ENCODE results near the gene ZBTB16.

Gene ZBTB16

DNA sequence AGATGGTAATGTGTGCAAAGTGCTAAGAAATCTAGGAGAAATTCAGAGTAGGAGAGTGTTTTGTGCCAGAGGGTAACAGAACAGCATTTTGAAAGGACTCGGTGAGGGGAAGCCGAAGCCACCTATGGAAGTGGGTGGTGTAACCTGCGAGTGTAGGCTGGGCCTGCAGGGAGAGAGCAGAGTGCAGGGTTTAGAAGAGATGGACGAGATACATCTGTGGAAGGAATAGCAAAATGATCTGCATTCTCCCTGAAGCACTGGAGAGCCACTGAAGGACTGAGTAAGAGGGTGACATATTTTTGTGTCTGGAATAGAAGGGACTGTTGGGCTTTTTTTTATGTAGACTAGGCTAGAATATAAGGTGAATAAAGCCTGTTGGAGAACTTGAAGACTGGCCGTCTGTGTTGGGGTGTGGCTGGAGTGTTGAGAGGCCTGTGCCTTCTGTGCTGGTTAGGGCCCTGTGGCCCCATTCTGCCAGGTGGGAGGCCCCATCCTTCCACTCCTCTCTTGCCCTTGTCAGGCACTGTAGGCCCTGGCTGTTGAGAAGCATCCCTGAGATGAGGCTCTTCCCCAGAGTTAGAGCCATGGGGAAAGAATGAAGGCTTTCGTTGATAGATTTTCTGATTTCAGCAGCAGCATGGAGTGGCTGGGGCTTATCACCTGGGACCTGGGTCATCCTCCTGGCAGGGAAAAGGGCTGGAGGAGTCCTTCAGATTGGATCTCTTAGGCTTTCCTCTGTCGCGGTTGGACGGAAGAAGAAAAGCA, 102.2 kb downstream of the ZBTB16 start:
- peaks cover 2% of the 10 kb centered on the region; the same call in 1 of the 2 replicates for H3F3A ChIP-seq (ENCODE audit: insufficient read depth, low read length)
- H3K27ac ChIP-seq (ENCODE audit: low read length) = no peak overlapping the region
- no peaks in the 10 kb centered on the region for H3K36me3 ChIP-seq (replicated peaks; ENCODE audit: insufficient read depth, low read length)
- no peak overlapping the region for H3K9ac ChIP-seq (ENCODE audit: low read length)
- H3K4me2 ChIP-seq (ENCODE audit: low read depth, low read length) = no peak overlapping the region
- no peak for TF ChIP-seq EZH2 (optimal IDR thresholded peaks at IDR 0.05; ENCODE audit: low read depth, low read length)
- no peak for TF ChIP-seq EZH2phosphoT487 (IDR thresholded peaks at IDR 0.05; ENCODE audit: low read length)
- TF ChIP-seq, protein P1, sequence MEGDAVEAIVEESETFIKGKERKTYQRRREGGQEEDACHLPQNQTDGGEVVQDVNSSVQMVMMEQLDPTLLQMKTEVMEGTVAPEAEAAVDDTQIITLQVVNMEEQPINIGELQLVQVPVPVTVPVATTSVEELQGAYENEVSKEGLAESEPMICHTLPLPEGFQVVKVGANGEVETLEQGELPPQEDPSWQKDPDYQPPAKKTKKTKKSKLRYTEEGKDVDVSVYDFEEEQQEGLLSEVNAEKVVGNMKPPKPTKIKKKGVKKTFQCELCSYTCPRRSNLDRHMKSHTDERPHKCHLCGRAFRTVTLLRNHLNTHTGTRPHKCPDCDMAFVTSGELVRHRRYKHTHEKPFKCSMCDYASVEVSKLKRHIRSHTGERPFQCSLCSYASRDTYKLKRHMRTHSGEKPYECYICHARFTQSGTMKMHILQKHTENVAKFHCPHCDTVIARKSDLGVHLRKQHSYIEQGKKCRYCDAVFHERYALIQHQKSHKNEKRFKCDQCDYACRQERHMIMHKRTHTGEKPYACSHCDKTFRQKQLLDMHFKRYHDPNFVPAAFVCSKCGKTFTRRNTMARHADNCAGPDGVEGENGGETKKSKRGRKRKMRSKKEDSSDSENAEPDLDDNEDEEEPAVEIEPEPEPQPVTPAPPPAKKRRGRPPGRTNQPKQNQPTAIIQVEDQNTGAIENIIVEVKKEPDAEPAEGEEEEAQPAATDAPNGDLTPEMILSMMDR (IDR thresholded peaks at IDR 0.05; ENCODE audit: low read length) = no peak
- no peaks in the 10 kb centered on the region for H3K79me2 ChIP-seq (ENCODE audit: low read length)
- H3K9me3 ChIP-seq (replicated peaks; ENCODE audit: insufficient read depth, low read length) = no peaks in the 10 kb centered on the region
- no peaks in the 10 kb centered on the region for H4K20me1 ChIP-seq (ENCODE audit: insufficient read depth, low read length)
- H3K27me3 ChIP-seq (replicated peaks; ENCODE audit: insufficient read depth, low read length) = no peaks in the 10 kb centered on the region
- H3K4me1 ChIP-seq (ENCODE audit: low read length) = peaks cover 29% of the 10 kb centered on the region
- no peak overlapping the region for H3K4me3 ChIP-seq (ENCODE audit: low read length)
- no peak for DNase-seq
- H3K9me2 ChIP-seq (replicated peaks; ENCODE audit: insufficient read depth, low read length) = no peaks in the 10 kb centered on the region
- no peak overlapping the region for H2AFZ ChIP-seq (ENCODE audit: low read length)

DNA sequence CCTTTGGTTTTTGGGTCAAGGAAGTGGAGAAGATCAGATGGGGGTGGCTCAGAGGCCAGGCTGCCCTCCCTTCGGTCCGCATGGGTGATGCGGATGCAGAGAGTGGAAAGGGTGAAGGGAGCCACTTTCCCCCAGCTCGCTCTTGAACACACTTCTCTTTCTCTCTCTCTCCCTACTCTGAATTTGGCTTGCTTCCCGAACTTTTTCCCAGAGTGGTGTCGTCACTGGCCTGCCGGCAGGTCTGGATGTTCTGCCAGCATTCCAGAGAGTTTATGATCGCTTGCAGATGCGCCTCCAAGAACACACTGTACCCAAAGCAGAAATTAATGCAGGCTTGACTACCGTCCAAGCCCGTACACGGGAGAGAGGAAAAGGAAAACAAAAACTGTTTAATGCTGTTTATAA, 103.2 kb downstream of the ZBTB16 start:
- Histone ChIP-seq H3F3A (ENCODE audit: insufficient read depth, low read length) (peaks cover 8% of the 10 kb centered on the region; the same call in 1 of the 2 replicates), H3K36me3 (replicated peaks; ENCODE audit: insufficient read depth, low read length) (no peaks in the 10 kb centered on the region), H3K9ac (ENCODE audit: low read length) (no peak overlapping the region), H4K20me1 (ENCODE audit: insufficient read depth, low read length) (no peaks in the 10 kb centered on the region), H3K4me2 (ENCODE audit: low read depth, low read length) (no peak overlapping the region), H3K27me3 (replicated peaks; ENCODE audit: insufficient read depth, low read length) (no peaks in the 10 kb centered on the region), H3K4me3 (ENCODE audit: low read length) (no peak overlapping the region), H3K9me2 (replicated peaks; ENCODE audit: insufficient read depth, low read length) (no peaks in the 10 kb centered on the region), H3K4me1 (ENCODE audit: low read length) (peaks cover 34% of the 10 kb centered on the region), H2AFZ (ENCODE audit: low read length) (no peak overlapping the region), H3K27ac (ENCODE audit: low read length) (no peak overlapping the region), H3K79me2 (ENCODE audit: low read length) (no peaks in the 10 kb centered on the region), H3K9me3 (replicated peaks; ENCODE audit: insufficient read depth, low read length) (no peaks in the 10 kb centered on the region)
- DNase-seq = no peak
- no peak for TF ChIP-seq EZH2 (optimal IDR thresholded peaks at IDR 0.05; ENCODE audit: low read depth, low read length)
- TF ChIP-seq, protein P1 (IDR thresholded peaks at IDR 0.05; ENCODE audit: low read length) = no peak
- TF ChIP-seq EZH2phosphoT487 (IDR thresholded peaks at IDR 0.05; ENCODE audit: low read length) = no peak

DNA sequence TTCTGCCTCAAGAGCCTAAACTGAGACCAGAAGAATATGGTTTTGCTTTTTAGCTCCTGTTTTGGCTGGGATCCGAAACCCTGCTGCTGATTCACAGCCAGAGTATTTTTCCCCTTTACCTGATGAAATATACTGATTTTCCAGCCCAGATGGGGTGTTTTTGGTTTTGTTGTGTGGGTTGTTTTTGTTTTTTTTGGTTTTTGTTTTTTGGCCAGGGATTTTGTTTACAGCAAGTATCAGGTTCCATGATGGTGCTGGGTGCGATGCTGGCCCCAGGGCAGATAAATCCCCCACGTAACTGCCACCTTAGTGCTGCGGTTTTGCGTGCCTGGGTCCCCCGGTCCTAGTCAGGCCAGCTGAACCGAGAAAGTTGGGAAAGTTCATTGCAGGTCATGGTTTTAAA, 103.7 kb downstream of the ZBTB16 start:
- no peak overlapping the region for H3K9ac ChIP-seq (ENCODE audit: low read length)
- H4K20me1 ChIP-seq (ENCODE audit: insufficient read depth, low read length) = no peaks in the 10 kb centered on the region
- no peak overlapping the region for H3K4me2 ChIP-seq (ENCODE audit: low read depth, low read length)
- no peaks in the 10 kb centered on the region for H3K27me3 ChIP-seq (replicated peaks; ENCODE audit: insufficient read depth, low read length)
- H3K36me3 ChIP-seq (replicated peaks; ENCODE audit: insufficient read depth, low read length) = no peaks in the 10 kb centered on the region
- no peak for DNase-seq
- H3K4me3 ChIP-seq (ENCODE audit: low read length) = no peak overlapping the region
- no peaks in the 10 kb centered on the region for H3K9me2 ChIP-seq (replicated peaks; ENCODE audit: insufficient read depth, low read length)
- no peak overlapping the region for H3K27ac ChIP-seq (ENCODE audit: low read length)
- peaks cover 9% of the 10 kb centered on the region; the same call in 1 of the 2 replicates for H3F3A ChIP-seq (ENCODE audit: insufficient read depth, low read length)
- no peaks in the 10 kb centered on the region for H3K79me2 ChIP-seq (ENCODE audit: low read length)
- H3K4me1 ChIP-seq (ENCODE audit: low read length) = peaks cover 40% of the 10 kb centered on the region
- H3K9me3 ChIP-seq (replicated peaks; ENCODE audit: insufficient read depth, low read length) = no peaks in the 10 kb centered on the region
- TF ChIP-seq EZH2 (optimal IDR thresholded peaks at IDR 0.05; ENCODE audit: low read depth, low read length) (no peak), EZH2phosphoT487 (IDR thresholded peaks at IDR 0.05; ENCODE audit: low read length) (no peak)
- TF ChIP-seq, protein P1 (IDR thresholded peaks at IDR 0.05; ENCODE audit: low read length) = no peak
- H2AFZ ChIP-seq (ENCODE audit: low read length) = no peak overlapping the region

Measured in MM.1S (cell line).